Measurements from ENCODE around the gene CTNS. TPM values are rescaled to one million over a fixed set of nuclear protein-coding genes. Genes with fewer than 3 reads are reported as not detected.
"Not testable (repeated sequence)": the region's sequence is repeated elsewhere in the genome, so short reads cannot be mapped to it uniquely, and the experiment has no call there.

Gene CTNS
- polyA plus RNA-seq, 4 donors = 5.4 to 19.7 (median 7.0) TPM

GRCh38 chr17:3698139-3698538 is 61.6 kb downstream of the CTNS start:
- Histone ChIP-seq H3K4me1 (ENCODE audit: control insufficient read depth in 3 of 3, insufficient read depth in 2 of 3, low read depth in 1 of 3, low read length in 2 of 3) (peaks cover 0 to 4% (median 0%) of the 10 kb centered on the region in 3 donors), H3K27me3 (ENCODE audit: control insufficient read depth in 3 of 3, insufficient read depth in 3 of 3, low read length in 3 of 3) (peaks cover 2 to 50% (median 7%) of the 10 kb centered on the region in 3 donors), H3K4me3 (ENCODE audit: low read depth in 1 of 3, low read length in 3 of 3) (no peak overlapping the region), H3K27ac (ENCODE audit: low read depth in 1 of 3, low read length in 2 of 3) (no peak overlapping the region), H3K9me3 (ENCODE audit: control insufficient read depth in 2 of 2, insufficient read depth in 1 of 2, low read depth in 1 of 2, low read length in 1 of 2) (peaks cover 0 to 15% of the 10 kb centered on the region in 2 donors), H3K36me3 (ENCODE audit: control insufficient read depth in 3 of 3, insufficient read depth in 2 of 3, low read depth in 1 of 3, low read length in 3 of 3) (no peaks in the 10 kb centered on the region)
- no peak for DNase-seq
- FAIRE-seq = no peak
- WGBS, 3 donors = 87 to 90% (median 88%) methylated on average over 4 of the region's 4 CpGs

GRCh38 chr17:3699951-3700350 is 63.4 kb downstream of the CTNS start:
- Histone ChIP-seq H3K9me3 (ENCODE audit: control insufficient read depth in 2 of 2, insufficient read depth in 1 of 2, low read depth in 1 of 2, low read length in 1 of 2) (peaks cover 0 to 15% of the 10 kb centered on the region in 2 donors), H3K4me3 (ENCODE audit: low read depth in 1 of 3, low read length in 3 of 3) (no peak overlapping the region), H3K4me1 (ENCODE audit: control insufficient read depth in 3 of 3, insufficient read depth in 2 of 3, low read depth in 1 of 3, low read length in 2 of 3) (peaks cover 0 to 4% (median 0%) of the 10 kb centered on the region in 3 donors), H3K36me3 (ENCODE audit: control insufficient read depth in 3 of 3, insufficient read depth in 2 of 3, low read depth in 1 of 3, low read length in 3 of 3) (no peaks in the 10 kb centered on the region), H3K27ac (ENCODE audit: low read depth in 1 of 3, low read length in 2 of 3) (no peak overlapping the region), H3K27me3 (ENCODE audit: control insufficient read depth in 3 of 3, insufficient read depth in 3 of 3, low read length in 3 of 3) (peaks cover 0 to 32% (median 7%) of the 10 kb centered on the region in 3 donors)
- DNase-seq (peak in 1 of 2 donors; percentile 56), FAIRE-seq (no peak)
- 39 to 65% (median 56%) methylated on average over 4 of the region's 4 CpGs for WGBS, 3 donors

DNA sequence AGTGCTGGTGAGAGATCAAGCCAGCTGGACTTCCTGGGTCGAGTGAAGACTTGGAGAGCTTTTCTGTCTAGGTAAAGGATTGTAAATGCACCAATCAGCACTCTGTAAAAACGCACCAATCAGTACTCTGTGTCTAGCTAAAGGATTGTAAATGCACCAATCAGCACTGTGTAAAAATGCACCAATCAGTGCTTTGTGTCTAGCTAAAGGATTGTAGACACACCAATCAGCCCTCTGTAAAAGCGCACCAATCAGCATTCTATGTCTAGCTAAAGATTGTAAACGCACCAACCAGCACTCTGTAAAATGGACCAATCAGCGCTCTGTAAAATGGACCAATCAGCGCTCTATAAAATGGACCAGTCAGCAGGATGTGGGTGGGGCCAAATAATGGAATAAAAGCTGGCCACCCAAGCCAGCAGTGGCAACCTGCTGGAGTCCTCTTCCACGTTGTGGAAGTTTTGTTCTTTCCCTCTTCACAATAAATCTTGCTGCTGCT is 65.5 kb downstream of the CTNS start:
- not testable (repeated sequence) for H3K36me3 ChIP-seq (ENCODE audit: control insufficient read depth in 3 of 3, insufficient read depth in 2 of 3, low read depth in 1 of 3, low read length in 3 of 3); H3K4me1 ChIP-seq (ENCODE audit: control insufficient read depth in 3 of 3, insufficient read depth in 2 of 3, low read depth in 1 of 3, low read length in 2 of 3); H3K4me3 ChIP-seq (ENCODE audit: low read depth in 1 of 3, low read length in 3 of 3); H3K27ac ChIP-seq (ENCODE audit: low read depth in 1 of 3, low read length in 2 of 3); DNase-seq; FAIRE-seq
- WGBS, 3 donors = 85 to 92% (median 86%) methylated on average over 7 of the region's 7 CpGs
- Histone ChIP-seq H3K9me3 (ENCODE audit: control insufficient read depth in 2 of 2, insufficient read depth in 1 of 2, low read depth in 1 of 2, low read length in 1 of 2) (peaks cover 0 to 15% of the 10 kb centered on the region in 2 donors), H3K27me3 (ENCODE audit: control insufficient read depth in 3 of 3, insufficient read depth in 3 of 3, low read length in 3 of 3) (peaks cover 0 to 13% (median 0%) of the 10 kb centered on the region in 3 donors)

GRCh38 chr17:3704931-3705717 is 68.6 kb downstream of the CTNS start:
- no peak overlapping the region for H3K4me3 ChIP-seq (ENCODE audit: low read depth in 1 of 3, low read length in 3 of 3)
- no peaks in the 10 kb centered on the region for H3K36me3 ChIP-seq (ENCODE audit: control insufficient read depth in 3 of 3, insufficient read depth in 2 of 3, low read depth in 1 of 3, low read length in 3 of 3)
- no peak for FAIRE-seq
- DNase-seq = no peak
- no peaks in the 10 kb centered on the region for H3K4me1 ChIP-seq (ENCODE audit: control insufficient read depth in 3 of 3, insufficient read depth in 2 of 3, low read depth in 1 of 3, low read length in 2 of 3)
- H3K27me3 ChIP-seq (ENCODE audit: control insufficient read depth in 3 of 3, insufficient read depth in 3 of 3, low read length in 3 of 3) = no peaks in the 10 kb centered on the region
- H3K27ac ChIP-seq (ENCODE audit: low read depth in 1 of 3, low read length in 2 of 3) = no peak overlapping the region
- WGBS, 3 donors = 83 to 89% (median 84%) methylated on average over 20 of the region's 20 CpGs
- no peaks in the 10 kb centered on the region for H3K9me3 ChIP-seq (ENCODE audit: control insufficient read depth in 2 of 2, insufficient read depth in 1 of 2, low read depth in 1 of 2, low read length in 1 of 2)

DNA sequence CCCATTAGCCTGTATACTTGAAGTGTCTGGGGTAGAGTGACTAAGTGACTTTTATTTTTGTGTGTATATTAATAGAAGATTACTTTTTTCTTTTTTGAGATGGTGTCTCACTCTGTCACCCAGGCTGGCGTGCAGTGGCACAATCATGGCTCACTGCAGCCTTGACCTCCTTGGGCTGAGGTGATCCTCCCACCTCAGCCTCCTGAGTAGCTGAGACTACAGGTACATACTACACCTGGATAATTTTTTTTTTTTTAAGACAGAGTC is 69.1 kb downstream of the CTNS start:
- DNase-seq; H3K36me3 ChIP-seq (ENCODE audit: control insufficient read depth in 3 of 3, insufficient read depth in 2 of 3, low read depth in 1 of 3, low read length in 3 of 3); H3K4me3 ChIP-seq (ENCODE audit: low read depth in 1 of 3, low read length in 3 of 3); FAIRE-seq; H3K27ac ChIP-seq (ENCODE audit: low read depth in 1 of 3, low read length in 2 of 3); H3K9me3 ChIP-seq (ENCODE audit: control insufficient read depth in 2 of 2, insufficient read depth in 1 of 2, low read depth in 1 of 2, low read length in 1 of 2); H3K4me1 ChIP-seq (ENCODE audit: control insufficient read depth in 3 of 3, insufficient read depth in 2 of 3, low read depth in 1 of 3, low read length in 2 of 3); H3K27me3 ChIP-seq (ENCODE audit: control insufficient read depth in 3 of 3, insufficient read depth in 3 of 3, low read length in 3 of 3): not testable (repeated sequence)
- 100% methylated on average over 1 of the region's 1 CpG for WGBS, 3 donors

DNA sequence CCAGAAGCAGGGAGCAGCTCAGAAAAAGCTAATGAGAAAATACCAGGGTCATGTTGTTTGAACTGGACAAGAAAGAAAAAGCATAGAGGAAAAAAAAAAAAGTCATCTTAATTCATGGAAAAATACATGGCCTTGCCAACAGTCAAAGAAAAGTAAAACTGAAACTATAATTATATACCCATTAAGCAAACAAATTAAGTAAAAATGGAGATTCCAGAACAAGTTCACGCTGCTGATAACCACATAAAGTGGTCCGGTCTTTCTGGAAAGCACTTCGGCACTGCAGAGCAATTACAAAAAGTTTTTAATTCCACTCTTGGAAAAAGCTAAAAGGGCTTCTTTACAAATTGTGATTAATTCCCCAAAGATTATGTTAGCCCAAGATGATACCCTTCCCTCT is 71.8 kb downstream of the CTNS start:
- 25 to 39% (median 26%) methylated on average over 3 of the region's 3 CpGs for WGBS, 3 donors
- no peaks in the 10 kb centered on the region for H3K4me1 ChIP-seq (ENCODE audit: control insufficient read depth in 3 of 3, insufficient read depth in 2 of 3, low read depth in 1 of 3, low read length in 2 of 3)
- peaks cover 0 to 19% (median 0%) of the 10 kb centered on the region in 3 donors for H3K36me3 ChIP-seq (ENCODE audit: control insufficient read depth in 3 of 3, insufficient read depth in 2 of 3, low read depth in 1 of 3, low read length in 3 of 3)
- no peak overlapping the region for H3K27ac ChIP-seq (ENCODE audit: low read depth in 1 of 3, low read length in 2 of 3)
- no peaks in the 10 kb centered on the region for H3K9me3 ChIP-seq (ENCODE audit: control insufficient read depth in 2 of 2, insufficient read depth in 1 of 2, low read depth in 1 of 2, low read length in 1 of 2)
- no peaks in the 10 kb centered on the region for H3K27me3 ChIP-seq (ENCODE audit: control insufficient read depth in 3 of 3, insufficient read depth in 3 of 3, low read length in 3 of 3)
- FAIRE-seq = no peak
- DNase-seq = no peak
- H3K4me3 ChIP-seq (ENCODE audit: low read depth in 1 of 3, low read length in 3 of 3) = no peak overlapping the region

GRCh38 chr17:3710951-3711383 is 74.4 kb downstream of the CTNS start:
- DNase-seq (peak in 1 of 2 donors; percentile 70), FAIRE-seq (no peak)
- H3K36me3 ChIP-seq (ENCODE audit: control insufficient read depth in 3 of 3, insufficient read depth in 2 of 3, low read depth in 1 of 3, low read length in 3 of 3) = peaks cover 6 to 33% (median 9%) of the 10 kb centered on the region in 3 donors
- no peaks in the 10 kb centered on the region for H3K9me3 ChIP-seq (ENCODE audit: control insufficient read depth in 2 of 2, insufficient read depth in 1 of 2, low read depth in 1 of 2, low read length in 1 of 2)
- H3K4me3 ChIP-seq (ENCODE audit: low read depth in 1 of 3, low read length in 3 of 3) = no peak overlapping the region
- 48 to 60% (median 59%) methylated on average over 5 of the region's 5 CpGs for WGBS, 3 donors
- no peaks in the 10 kb centered on the region for H3K27me3 ChIP-seq (ENCODE audit: control insufficient read depth in 3 of 3, insufficient read depth in 3 of 3, low read length in 3 of 3)
- H3K4me1 ChIP-seq (ENCODE audit: control insufficient read depth in 3 of 3, insufficient read depth in 2 of 3, low read depth in 1 of 3, low read length in 2 of 3) = no peaks in the 10 kb centered on the region
- peak overlapping the region in 1 of 3 donors; percentile 60 for H3K27ac ChIP-seq (ENCODE audit: low read depth in 1 of 3, low read length in 2 of 3)
